ENCODE results near the gene KISS1.

The KISS1 gene

DNA sequence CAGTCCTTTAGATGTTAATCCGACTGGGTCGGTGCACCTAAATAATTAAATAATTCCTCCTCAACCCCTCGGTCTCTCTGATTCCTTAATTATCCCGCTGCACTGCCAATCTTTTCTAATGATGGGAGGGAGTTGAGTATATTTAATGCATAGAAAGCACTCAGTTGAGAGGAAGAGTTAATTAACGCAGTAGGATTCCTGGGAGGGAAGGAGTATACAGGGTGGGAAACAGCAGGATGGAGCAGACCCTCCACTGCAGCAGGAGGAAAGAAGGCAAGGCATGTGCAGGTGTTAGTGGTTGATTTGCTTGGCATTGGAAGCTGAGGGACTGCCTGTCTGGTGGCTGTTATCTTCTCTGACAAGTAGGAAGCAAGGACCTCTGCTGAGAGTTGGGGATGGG is 20.2 kb downstream of the KISS1 start:
- TF ChIP-seq TAF1 (IDR thresholded peaks at IDR 0.05; ENCODE audit: borderline replicate concordance, insufficient read depth, low read length) (no peak), SIN3A (IDR thresholded peaks at IDR 0.05; ENCODE audit: borderline replicate concordance, insufficient read depth, low read length) (no peak), FOXP2 (optimal IDR thresholded peaks at IDR 0.05; ENCODE audit: borderline replicate concordance, extremely low read depth, extremely low read length, insufficient read depth) (no peak), POLR2AphosphoS5 (IDR thresholded peaks at IDR 0.05; ENCODE audit: low read depth, low read length) (no peak)
- TF ChIP-seq, protein P1, sequence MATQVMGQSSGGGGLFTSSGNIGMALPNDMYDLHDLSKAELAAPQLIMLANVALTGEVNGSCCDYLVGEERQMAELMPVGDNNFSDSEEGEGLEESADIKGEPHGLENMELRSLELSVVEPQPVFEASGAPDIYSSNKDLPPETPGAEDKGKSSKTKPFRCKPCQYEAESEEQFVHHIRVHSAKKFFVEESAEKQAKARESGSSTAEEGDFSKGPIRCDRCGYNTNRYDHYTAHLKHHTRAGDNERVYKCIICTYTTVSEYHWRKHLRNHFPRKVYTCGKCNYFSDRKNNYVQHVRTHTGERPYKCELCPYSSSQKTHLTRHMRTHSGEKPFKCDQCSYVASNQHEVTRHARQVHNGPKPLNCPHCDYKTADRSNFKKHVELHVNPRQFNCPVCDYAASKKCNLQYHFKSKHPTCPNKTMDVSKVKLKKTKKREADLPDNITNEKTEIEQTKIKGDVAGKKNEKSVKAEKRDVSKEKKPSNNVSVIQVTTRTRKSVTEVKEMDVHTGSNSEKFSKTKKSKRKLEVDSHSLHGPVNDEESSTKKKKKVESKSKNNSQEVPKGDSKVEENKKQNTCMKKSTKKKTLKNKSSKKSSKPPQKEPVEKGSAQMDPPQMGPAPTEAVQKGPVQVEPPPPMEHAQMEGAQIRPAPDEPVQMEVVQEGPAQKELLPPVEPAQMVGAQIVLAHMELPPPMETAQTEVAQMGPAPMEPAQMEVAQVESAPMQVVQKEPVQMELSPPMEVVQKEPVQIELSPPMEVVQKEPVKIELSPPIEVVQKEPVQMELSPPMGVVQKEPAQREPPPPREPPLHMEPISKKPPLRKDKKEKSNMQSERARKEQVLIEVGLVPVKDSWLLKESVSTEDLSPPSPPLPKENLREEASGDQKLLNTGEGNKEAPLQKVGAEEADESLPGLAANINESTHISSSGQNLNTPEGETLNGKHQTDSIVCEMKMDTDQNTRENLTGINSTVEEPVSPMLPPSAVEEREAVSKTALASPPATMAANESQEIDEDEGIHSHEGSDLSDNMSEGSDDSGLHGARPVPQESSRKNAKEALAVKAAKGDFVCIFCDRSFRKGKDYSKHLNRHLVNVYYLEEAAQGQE (IDR thresholded peaks at IDR 0.05; ENCODE audit: insufficient read depth in 1 of 2, low read depth in 2 of 2, low read length in 2 of 2), result no peak

DNA sequence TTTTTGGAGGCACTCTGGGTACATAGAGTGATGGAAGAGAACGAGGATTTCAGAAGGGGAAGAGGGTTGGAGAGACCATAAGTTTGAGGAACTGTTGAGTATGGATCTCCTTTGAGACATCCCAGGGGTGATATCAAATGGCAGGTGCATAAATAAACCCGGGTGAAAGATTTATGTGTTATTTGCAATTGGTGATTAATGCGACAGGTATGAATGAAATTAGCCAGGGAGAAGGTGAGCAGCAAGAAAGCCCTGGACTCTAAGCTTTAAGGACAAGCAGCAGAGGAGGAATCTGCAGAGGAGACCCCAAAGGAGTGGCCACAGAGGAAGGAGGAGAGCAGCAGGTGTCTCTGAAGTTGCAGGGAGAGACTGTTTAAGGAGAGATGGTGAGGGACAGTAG is 21.3 kb downstream of the KISS1 start:
- no peak for TF ChIP-seq POLR2AphosphoS5 (IDR thresholded peaks at IDR 0.05; ENCODE audit: low read depth, low read length)
- TF ChIP-seq, protein P1 (IDR thresholded peaks at IDR 0.05; ENCODE audit: insufficient read depth in 1 of 2, low read depth in 2 of 2, low read length in 2 of 2), result no peak
- TF ChIP-seq FOXP2 (optimal IDR thresholded peaks at IDR 0.05; ENCODE audit: borderline replicate concordance, extremely low read depth, extremely low read length, insufficient read depth), result no peak
- TF ChIP-seq TAF1 (IDR thresholded peaks at IDR 0.05; ENCODE audit: borderline replicate concordance, insufficient read depth, low read length), result no peak
- TF ChIP-seq SIN3A (IDR thresholded peaks at IDR 0.05; ENCODE audit: borderline replicate concordance, insufficient read depth, low read length), result no peak

DNA sequence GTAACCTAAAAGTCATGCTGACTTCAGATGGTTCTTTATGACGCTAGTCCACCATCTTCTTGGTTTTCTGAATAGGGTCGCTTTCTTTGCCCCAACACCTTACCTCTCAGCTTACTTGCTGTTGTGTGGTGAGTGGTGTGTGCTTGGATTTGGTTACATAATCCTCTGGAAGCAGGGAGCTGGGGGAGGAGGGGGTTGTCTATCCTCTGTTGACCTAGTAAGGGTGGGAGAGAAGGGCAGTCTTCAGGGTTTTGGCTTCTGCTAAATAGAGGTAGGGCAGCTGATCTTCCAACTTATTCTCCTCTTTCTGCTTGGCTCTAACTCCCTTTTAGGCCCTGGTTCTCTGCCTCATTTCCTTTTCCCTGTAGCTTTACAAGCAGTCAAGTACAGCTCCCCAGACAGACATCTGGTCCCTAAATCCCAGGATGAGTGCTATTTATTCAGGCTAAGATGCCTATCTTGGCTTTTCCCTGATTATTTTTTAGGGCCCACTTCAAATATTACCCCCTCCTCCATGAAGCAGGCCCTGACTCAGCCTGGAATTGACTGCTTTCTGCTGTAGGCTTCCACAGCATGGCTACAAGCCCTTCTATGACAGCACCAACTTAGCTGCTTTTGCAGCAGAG is 23.8 kb downstream of the KISS1 start:
- TF ChIP-seq SIN3A (IDR thresholded peaks at IDR 0.05; ENCODE audit: borderline replicate concordance, insufficient read depth, low read length) (no peak), TAF1 (IDR thresholded peaks at IDR 0.05; ENCODE audit: borderline replicate concordance, insufficient read depth, low read length) (no peak), FOXP2 (optimal IDR thresholded peaks at IDR 0.05; ENCODE audit: borderline replicate concordance, extremely low read depth, extremely low read length, insufficient read depth) (no peak), POLR2AphosphoS5 (IDR thresholded peaks at IDR 0.05; ENCODE audit: low read depth, low read length) (no peak)
- TF ChIP-seq, protein P1 (IDR thresholded peaks at IDR 0.05; ENCODE audit: insufficient read depth in 1 of 2, low read depth in 2 of 2, low read length in 2 of 2), result no peak

DNA sequence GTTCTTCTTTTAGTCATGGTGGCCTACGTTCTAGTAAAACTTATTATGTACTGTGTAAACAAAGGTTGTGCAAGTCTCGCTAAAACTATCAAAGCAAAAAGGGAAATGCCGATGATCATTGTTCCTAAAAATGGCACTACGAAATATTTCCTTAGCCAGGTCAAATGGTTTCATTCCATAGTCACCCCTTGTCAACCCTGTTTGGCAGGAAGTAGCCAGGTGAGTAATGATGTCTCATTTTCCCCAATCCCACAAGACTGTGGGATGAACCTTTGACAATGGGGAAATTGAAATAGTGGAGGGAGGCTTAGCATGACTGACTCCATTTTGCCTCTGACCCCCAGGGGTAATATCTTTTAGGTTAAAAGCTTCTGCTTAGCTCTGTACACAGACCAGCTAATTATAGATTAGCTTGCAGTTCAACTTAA is 24.5 kb downstream of the KISS1 start:
- no peak for TF ChIP-seq TAF1 (IDR thresholded peaks at IDR 0.05; ENCODE audit: borderline replicate concordance, insufficient read depth, low read length)
- no peak for TF ChIP-seq FOXP2 (optimal IDR thresholded peaks at IDR 0.05; ENCODE audit: borderline replicate concordance, extremely low read depth, extremely low read length, insufficient read depth)
- TF ChIP-seq SIN3A (IDR thresholded peaks at IDR 0.05; ENCODE audit: borderline replicate concordance, insufficient read depth, low read length), result no peak
- no peak for TF ChIP-seq POLR2AphosphoS5 (IDR thresholded peaks at IDR 0.05; ENCODE audit: low read depth, low read length)
- TF ChIP-seq, protein P1 (IDR thresholded peaks at IDR 0.05; ENCODE audit: insufficient read depth in 1 of 2, low read depth in 2 of 2, low read length in 2 of 2), result no peak
